ENCODE results near the gene E2F2. TPM values are rescaled to one million over a fixed set of nuclear protein-coding genes. Genes with fewer than 3 reads are reported as not detected.
A peak's percentile ranks its signal among the peaks of the same experiment; 100 is the strongest.

Gene E2F2, protein sequence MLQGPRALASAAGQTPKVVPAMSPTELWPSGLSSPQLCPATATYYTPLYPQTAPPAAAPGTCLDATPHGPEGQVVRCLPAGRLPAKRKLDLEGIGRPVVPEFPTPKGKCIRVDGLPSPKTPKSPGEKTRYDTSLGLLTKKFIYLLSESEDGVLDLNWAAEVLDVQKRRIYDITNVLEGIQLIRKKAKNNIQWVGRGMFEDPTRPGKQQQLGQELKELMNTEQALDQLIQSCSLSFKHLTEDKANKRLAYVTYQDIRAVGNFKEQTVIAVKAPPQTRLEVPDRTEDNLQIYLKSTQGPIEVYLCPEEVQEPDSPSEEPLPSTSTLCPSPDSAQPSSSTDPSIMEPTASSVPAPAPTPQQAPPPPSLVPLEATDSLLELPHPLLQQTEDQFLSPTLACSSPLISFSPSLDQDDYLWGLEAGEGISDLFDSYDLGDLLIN
- 33.5 and 43.2 TPM in 2 replicates for total RNA-seq (2014; rRNA removed; shearing (Covaris generic))

DNA sequence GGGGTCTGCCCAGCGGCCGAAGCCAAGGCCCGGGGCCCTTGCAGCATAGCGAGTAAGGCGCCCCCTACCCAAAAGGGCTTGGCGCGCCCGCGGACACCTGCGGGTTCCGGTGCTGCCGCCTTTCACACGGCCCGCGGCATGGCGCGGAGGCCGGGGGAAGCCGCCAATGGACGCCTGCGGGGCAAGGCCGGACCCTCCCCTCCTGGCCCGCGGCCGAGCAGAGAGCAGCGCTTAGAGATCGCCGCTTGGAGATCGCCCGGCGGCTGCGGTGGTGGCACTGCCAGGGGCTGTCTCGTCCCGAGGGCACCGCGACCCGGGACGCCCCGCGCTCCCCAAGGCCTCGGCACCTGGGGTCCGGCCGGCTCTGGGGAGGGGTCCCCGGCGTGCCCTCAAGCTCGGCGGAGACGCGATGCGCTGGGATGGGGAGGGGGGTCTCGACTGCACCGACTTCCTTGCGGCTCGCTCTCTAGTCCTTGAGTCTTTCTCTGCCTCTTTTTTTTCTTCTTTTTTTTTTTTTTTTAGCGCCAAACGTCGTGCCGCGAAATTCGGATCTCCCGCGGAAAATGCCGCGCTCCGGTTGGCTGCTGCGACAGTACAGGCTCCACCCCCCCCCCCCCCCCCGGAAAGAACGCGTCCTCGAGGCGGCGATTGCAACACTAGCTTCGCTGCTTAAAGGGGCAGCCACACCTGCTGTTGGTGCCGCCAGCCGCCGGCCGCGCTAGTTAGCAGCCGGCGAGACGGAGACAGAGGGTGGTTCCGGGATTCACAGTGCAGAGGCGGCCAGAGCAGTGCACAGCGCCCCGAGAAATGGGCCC lies at the start of gene E2F2:
Gene E2F2, minus strand, starts transcription at position 487 of the 815 bp plus-strand sequence. Its CDS starts 440 bp downstream, at position 47.
- DNase-seq: peak; percentile 90 to 94
- Histone ChIP-seq H3K9me3 (replicated peaks) (no peaks in the 10 kb centered on the region), H3K27ac (peak within 1 kb of the TSS; percentile 89), H3K27me3 (no peaks in the 10 kb centered on the region), H3K4me3 (peak within 1 kb of the TSS; percentile 84), H3K4me1 (peaks cover 47% of the 10 kb centered on the region), H3K36me3 (no peaks in the 10 kb centered on the region)

DNA sequence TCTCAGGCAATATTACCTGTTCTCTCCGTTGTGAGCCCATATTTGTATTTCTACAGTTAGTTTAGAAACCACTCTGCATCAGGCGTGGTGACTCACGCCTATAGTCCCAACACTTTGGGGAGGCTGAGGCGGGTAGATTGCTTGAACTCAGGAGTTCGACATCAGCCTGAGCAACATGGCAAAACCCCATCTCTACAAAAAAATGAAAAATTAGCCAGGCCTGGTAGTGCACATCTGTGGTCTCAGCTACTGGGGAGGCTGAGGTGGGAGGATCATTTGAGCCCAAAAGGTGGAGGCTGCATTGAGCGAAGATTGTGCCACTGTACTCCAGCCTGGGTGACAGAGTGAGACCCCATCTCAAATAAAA lies 47.9 kb upstream of the E2F2 start:
- no peak overlapping the region for H3K27ac ChIP-seq
- H3K9me3 ChIP-seq (replicated peaks): no peaks in the 10 kb centered on the region
- no peaks in the 10 kb centered on the region for H3K27me3 ChIP-seq
- H3K4me1 ChIP-seq: peaks cover 51% of the 10 kb centered on the region
- DNase-seq: no peak
- no peak overlapping the region for H3K4me3 ChIP-seq
- H3K36me3 ChIP-seq: no peaks in the 10 kb centered on the region

DNA sequence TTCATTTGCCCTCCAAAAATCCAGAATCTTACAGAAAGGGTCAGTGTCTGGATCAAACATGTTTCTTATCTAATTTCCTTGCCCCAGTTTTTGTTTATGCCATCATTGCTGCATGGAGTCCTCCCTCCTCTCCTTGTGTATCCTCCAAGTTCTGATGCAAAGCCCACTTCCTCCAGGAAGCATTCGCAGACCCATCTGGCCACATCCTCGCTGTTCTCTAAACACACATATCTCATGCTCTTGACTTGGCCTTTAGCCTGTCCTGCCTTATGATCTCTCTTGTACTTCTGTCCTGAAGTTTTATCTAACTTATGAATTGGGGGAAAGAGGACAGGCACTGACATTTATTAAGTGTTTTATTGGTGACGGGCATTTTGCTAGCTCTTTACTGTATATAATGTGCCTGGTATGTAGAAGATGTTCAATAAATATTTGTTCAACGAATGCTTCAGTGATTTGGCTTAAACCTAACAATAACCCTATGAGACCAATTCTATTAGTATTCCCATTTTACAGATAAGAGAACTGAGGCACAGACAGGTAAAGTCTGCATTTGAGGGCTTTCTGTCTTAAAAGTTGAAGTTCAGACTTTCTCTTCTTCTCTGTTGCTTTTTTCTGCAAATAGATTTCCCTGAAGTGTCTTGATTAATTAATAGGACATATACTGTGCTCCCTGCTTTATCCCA lies 47.4 kb upstream of the E2F2 start:
- H3K4me1 ChIP-seq: peaks cover 56% of the 10 kb centered on the region
- H3K9me3 ChIP-seq (replicated peaks): no peaks in the 10 kb centered on the region
- H3K4me3 ChIP-seq: no peak overlapping the region
- H3K27ac ChIP-seq: peak overlapping the region; percentile 67; the same call in 1 of the 2 replicates
- no peaks in the 10 kb centered on the region for H3K36me3 ChIP-seq
- DNase-seq: no peak
- H3K27me3 ChIP-seq: no peaks in the 10 kb centered on the region

- Histone ChIP-seq H3K9me3 (replicated peaks) (no peaks in the 10 kb centered on the region), H3K4me1 (peaks cover 66% of the 10 kb centered on the region), H3K36me3 (no peaks in the 10 kb centered on the region), H3K27ac (peak overlapping the region; percentile 67), H3K4me3 (no peak overlapping the region; the same call in 1 of the 2 replicates), H3K27me3 (no peaks in the 10 kb centered on the region)
- DNase-seq: peak; percentile 63 to 79
These were observed 46.3 kb upstream of the E2F2 start for GRCh38 chr1:23577056-23578004.

- H3K9me3 ChIP-seq (replicated peaks): no peaks in the 10 kb centered on the region
- peaks cover 66% of the 10 kb centered on the region for H3K4me1 ChIP-seq
- peak overlapping the region; percentile 67 for H3K27ac ChIP-seq
- no peak overlapping the region for H3K4me3 ChIP-seq
- peak in 1 of 2 experiments; percentile 13 for DNase-seq
- H3K36me3 ChIP-seq: no peaks in the 10 kb centered on the region
- H3K27me3 ChIP-seq: no peaks in the 10 kb centered on the region
These were observed 45.5 kb upstream of the E2F2 start for GRCh38 chr1:23576338-23577055.

DNA sequence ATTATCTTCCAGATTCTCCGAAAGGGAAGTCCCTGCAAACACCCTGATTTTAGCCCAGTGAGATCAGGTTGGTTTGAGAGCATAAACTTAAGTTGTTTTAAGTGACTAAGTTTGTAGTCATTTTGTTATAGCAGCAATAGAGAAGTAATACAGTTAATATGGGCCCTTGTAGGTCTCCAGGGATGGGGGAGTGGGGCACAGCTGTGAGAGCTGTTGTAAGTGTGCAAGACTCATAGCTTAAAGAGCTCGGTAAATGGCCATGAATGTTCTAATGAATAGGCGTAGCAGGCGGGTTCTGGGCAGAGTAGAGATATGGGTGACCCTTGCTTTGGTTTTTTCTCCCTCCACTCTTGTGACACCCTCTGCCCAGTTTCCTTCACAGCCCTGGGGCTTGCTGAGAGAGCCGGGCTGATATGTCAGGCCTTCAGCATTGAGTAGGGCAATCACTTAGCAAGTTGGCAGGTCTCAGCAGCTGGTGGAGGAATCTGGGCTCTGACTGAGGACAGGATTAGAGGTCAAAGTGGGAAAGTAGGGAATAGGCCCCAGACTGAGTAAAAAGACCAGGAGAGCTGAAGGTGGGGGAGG lies 44.3 kb upstream of the E2F2 start:
- H3K4me3 ChIP-seq: no peak overlapping the region
- H3K27me3 ChIP-seq: no peaks in the 10 kb centered on the region
- H3K4me1 ChIP-seq: peaks cover 59% of the 10 kb centered on the region
- H3K9me3 ChIP-seq (replicated peaks): no peaks in the 10 kb centered on the region
- no peak overlapping the region for H3K27ac ChIP-seq
- H3K36me3 ChIP-seq: no peaks in the 10 kb centered on the region
- DNase-seq: peak in 1 of 2 experiments; percentile 57

GRCh38 chr1:23574265-23574754 lies 43.3 kb upstream of the E2F2 start:
- DNase-seq: no peak
- H3K4me1 ChIP-seq: peaks cover 60% of the 10 kb centered on the region
- no peak overlapping the region for H3K4me3 ChIP-seq
- H3K36me3 ChIP-seq: no peaks in the 10 kb centered on the region
- H3K9me3 ChIP-seq (replicated peaks): no peaks in the 10 kb centered on the region
- no peak overlapping the region for H3K27ac ChIP-seq
- H3K27me3 ChIP-seq: no peaks in the 10 kb centered on the region

DNA sequence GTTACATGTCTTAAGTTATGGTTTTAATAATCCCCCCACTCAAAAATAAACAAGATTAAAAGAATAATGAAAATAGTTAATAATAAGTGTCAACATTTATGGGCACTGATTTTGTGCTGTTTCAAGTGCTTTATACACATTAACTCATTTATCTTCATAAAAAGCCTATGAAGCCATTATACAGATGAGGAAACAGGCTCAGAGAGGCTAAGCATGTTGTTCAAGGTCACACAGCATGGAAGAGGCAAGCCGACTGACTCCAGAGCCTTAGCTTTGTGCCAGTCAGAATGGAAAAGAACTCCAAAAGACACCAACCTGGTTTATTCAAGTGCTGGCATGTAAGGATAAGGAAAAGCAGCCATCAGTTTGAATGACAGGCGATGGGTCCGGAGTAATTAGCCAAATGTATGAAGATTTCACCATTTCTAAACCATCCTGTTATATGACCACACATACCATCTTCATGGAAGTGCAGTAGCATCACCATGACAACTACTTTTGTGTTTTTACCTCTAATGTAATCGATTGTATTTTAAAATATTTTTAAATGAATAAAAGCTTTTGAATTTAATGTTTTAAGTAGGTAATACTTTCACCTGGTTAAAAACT lies 42.6 kb upstream of the E2F2 start:
- peaks cover 66% of the 10 kb centered on the region for H3K4me1 ChIP-seq
- peak overlapping the region; percentile 32 for H3K27ac ChIP-seq
- H3K9me3 ChIP-seq (replicated peaks): no peaks in the 10 kb centered on the region
- no peaks in the 10 kb centered on the region for H3K36me3 ChIP-seq
- H3K27me3 ChIP-seq: no peaks in the 10 kb centered on the region
- no peak for DNase-seq
- H3K4me3 ChIP-seq: no peak overlapping the region

GRCh38 chr1:23571465-23571864 lies 40.4 kb upstream of the E2F2 start:
- no peaks in the 10 kb centered on the region for H3K27me3 ChIP-seq
- no peak for DNase-seq
- no peak overlapping the region for H3K4me3 ChIP-seq
- H3K36me3 ChIP-seq: no peaks in the 10 kb centered on the region
- H3K4me1 ChIP-seq: peaks cover 51% of the 10 kb centered on the region
- H3K9me3 ChIP-seq (replicated peaks): no peaks in the 10 kb centered on the region
- no peak overlapping the region for H3K27ac ChIP-seq

DNA sequence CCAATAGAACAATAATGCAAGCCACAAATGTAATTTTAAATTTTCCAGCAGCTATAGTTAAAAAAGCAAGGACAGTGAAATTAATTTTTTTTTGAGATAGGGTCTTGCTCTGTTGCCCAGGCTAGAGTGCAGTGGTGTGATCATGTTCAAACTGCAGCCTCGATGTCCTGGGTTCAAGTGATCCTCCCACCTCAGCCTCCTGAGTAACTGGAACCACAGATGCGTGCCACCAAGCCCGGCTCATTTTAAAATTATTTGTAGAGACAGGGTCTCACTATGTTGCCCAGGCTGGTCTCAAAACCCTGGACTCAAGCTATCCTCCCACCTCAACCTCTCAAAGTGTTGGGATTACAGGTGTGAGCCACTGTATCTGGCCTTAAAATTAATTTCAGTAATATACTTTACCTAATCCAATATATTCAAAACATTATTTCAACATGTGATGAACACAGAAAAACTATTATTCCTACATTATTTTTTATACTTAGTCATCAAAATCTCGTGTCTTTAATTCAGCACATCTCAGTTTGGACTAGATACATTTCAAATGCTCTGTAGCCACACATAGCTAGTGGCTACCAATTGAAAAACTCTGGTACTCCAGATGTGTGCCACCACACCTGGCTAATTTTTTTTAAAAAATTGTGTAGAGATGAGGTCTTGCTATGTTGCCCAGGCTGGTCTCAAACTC lies 39.1 kb upstream of the E2F2 start:
- no peak overlapping the region for H3K27ac ChIP-seq
- H3K4me1 ChIP-seq: peaks cover 38% of the 10 kb centered on the region
- no peak overlapping the region for H3K4me3 ChIP-seq
- H3K27me3 ChIP-seq: no peaks in the 10 kb centered on the region
- no peaks in the 10 kb centered on the region for H3K36me3 ChIP-seq
- no peaks in the 10 kb centered on the region for H3K9me3 ChIP-seq (replicated peaks)
- no peak for DNase-seq

- Histone ChIP-seq H3K27ac (peak overlapping the region; percentile 87), H3K4me3 (peak overlapping the region; percentile 67), H3K36me3 (no peaks in the 10 kb centered on the region), H3K9me3 (replicated peaks) (no peaks in the 10 kb centered on the region), H3K27me3 (no peaks in the 10 kb centered on the region), H3K4me1 (peaks cover 39% of the 10 kb centered on the region)
- DNase-seq: peak; percentile 65 to 66
These were observed 37.8 kb upstream of the E2F2 start for GRCh38 chr1:23568608-23569383.
